Sciatic nerve (tissue), 2 donors: Measurements from ENCODE around the gene ADM2. TPM values are rescaled to one million over a fixed set of nuclear protein-coding genes. Genes with fewer than 3 reads are reported as not detected.
A peak's percentile ranks its signal among the peaks of the same experiment; 100 is the strongest.

Experiments
- ATAC-seq: fragments of 200-7000 bp; cut with Tn5 transposase; one replicate; pipeline ENCODE4 v1.9.1; 2020; ENCODE audit warnings: mild to moderate bottlenecking, moderate library complexity
- DNase-seq: peaks from one replicate; pipeline ENCODE4 v3.0.0-alpha.2; 2020; ENCODE audit warnings: low spot score
- intact Hi-C: fragments of 100-400 bp; cut with DNase I; formaldehyde crosslinking; loops from one replicate; pipeline ENCODE4 v1.14.2; 2022
- total RNA-seq: library from RNA; stranded (reverse); fragmentation: NEBNext Ultra II Directional; extraction: Animal tissue kit (Norgen Biotek cat#: 25700); gene quantifications from one replicate; pipeline ENCODE4 v1.2.1, GENCODE V29; 2021
- donor health status: DM: no; HTN: no; CAD: no.
- donor health status: DM: no; HTN: no; CAD: no.

The ADM2 gene
- total RNA-seq, 1 donor from 2014 or later = 0.09 TPM

- intact Hi-C loops = no loop called here
- no peak for ATAC-seq
- DNase-seq = no peak
These were observed 1.0 kb downstream of the ADM2 start for GRCh38 chr22:50482107-50483074.

DNA sequence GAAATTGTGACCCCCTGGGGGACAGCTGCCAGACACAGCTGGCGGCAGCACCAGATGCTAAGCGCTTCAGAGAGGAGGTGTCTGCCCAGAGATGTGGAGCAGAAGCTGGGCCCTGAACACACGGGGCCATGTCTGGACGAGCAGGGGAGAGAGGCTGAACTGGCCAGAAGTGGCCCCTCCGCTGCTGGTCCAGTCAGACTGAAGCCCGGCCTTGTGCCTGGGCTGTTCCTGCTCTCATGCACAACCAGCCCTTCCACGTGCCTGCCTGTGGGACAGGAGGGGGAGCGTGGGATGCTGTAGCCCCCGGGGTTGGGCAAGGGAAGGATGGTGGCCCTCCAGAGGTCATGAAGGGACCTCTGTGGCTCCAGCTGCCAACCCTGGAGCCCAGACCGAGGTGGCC lies 1.8 kb downstream of the ADM2 start:
- DNase-seq = no peak
- no peak for ATAC-seq
- intact Hi-C loops = no loop called here

DNA sequence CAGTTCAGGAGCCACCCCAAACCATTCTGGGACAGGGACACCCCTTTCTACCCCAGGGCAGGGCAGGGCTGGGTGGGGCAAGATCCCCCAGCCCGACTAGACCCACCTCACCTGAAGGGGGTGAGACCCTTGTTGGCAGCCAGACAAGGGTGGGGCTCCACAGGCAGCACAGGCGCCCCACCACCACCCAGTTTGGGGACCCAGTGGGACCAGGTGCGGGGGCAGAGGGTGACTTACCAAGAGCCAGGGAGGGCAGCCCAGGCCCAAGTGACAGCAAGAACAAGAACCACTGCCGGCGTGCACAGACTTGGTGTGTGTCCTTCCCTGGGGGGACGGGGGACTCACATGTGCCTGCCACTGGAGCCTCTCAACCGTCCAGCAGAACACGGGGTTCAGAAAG lies 2.2 kb downstream of the ADM2 start:
- intact Hi-C loops = no loop called here

GRCh38 chr22:50483977-50484853 lies 2.9 kb downstream of the ADM2 start:
- DNase-seq (no peak), ATAC-seq (no peak)
- intact Hi-C loops = no loop called here

More for the DNA sequence above, 2.2 kb downstream of the ADM2 start:
- DNase-seq (no peak), ATAC-seq (no peak)

DNA sequence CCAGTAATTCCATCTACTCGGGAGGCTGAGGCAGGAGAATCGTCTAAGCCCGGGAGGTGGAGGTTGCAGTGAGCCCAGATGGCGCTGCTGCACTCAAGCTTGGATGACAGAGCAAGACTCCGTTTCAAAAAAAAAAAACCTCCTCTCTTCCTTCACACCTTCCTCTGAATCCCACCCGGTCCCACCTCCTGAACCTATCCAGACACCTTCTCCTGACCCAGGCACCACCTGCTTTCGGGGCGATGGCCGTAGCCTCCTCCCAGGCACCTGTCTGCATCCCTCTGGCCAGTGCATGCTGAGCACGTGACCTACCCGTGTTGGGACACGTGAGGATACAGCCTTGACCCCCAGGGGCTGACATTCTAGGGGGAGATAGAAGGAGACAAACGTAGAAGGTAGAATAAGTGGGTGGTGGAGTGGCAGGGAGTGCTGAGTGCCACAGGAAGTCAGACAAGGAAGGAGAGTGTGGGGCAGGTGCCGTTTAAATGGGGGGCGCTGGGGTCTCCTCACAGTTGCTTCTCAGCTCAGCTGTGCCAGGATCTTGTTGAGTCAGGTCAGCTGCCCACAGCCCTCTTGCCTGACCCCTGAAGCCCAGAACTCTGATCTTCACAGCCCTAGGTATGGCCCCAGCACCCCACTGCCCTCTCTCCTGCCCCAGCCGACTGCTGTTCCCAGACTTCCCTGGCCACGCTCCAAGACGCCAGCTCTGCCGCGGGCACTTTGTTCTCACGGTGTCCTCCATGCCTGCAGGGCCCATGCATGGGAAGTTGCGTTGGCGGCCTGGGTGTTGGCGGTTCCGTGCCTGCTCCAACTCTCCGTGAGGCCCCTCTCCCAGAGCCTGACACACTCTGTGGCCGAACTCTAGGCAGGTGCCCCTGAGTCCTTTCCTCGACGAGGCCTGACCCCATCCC lies 4.1 kb downstream of the ADM2 start:
- ATAC-seq = no peak

GRCh38 chr22:50486561-50487289 lies 5.4 kb downstream of the ADM2 start, which contains the start of gene MIOX:
TSS of gene MIOX (plus strand) at chr22:50486859. CDS start at chr22:50486898, 39 bp downstream.
- intact Hi-C loops = no loop called here
- no peak for DNase-seq
- no peak for ATAC-seq

More for the DNA sequence above, 4.1 kb downstream of the ADM2 start:
- DNase-seq = no peak
- intact Hi-C loops = no loop called here

GRCh38 chr22:50487290-50488005 lies 6.1 kb downstream of the ADM2 start:
- intact Hi-C loops = no loop called here
- no peak for ATAC-seq
- DNase-seq = no peak

- DNase-seq = no peak
- intact Hi-C loops = no loop called here
- ATAC-seq = no peak
These were observed 6.8 kb downstream of the ADM2 start for GRCh38 chr22:50488006-50488677.

- DNase-seq (no peak), ATAC-seq (no peak)
- intact Hi-C loops = no loop called here
These were observed 7.5 kb downstream of the ADM2 start for GRCh38 chr22:50488886-50489285.

DNA sequence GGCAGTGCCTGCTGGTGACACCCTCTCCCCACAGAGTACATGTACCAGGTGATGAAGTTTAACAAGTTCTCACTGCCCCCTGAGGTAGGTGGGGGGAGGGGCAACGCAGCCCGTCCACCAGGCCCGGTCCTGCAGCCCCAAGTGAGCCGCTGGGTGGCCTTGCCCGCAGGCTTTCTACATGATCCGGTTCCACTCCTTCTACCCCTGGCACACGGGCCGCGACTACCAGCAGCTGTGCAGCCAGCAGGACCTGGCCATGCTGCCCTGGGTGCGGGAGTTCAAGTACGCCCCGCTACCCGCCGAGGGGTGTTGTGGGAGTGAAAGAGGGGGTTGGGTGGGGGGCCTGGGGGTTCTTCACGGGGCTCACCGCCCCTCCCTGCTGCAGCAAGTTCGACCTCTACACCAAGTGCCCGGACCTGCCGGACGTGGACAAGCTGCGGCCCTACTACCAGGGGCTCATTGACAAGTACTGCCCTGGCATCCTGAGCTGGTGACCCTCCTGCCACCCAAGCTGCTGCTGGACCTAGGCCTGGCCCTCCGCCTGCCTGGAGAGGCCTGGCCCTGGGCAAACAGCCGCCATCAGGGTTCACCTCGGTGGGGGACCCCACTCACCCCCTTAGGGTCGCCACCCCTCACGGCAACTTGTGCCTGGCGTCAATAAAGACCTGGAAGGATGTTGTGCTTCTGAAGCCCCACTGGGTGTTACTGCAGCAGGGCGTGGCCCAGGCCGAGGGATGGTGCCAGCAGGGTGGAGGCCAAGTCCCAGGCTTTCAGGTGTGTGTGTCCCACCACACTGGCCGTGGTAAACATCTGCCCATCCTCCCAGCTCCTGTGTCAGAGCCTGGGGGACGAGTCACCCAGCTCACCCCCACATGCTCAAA lies 8.3 kb downstream of the ADM2 start:
- intact Hi-C loops = no loop called here
- DNase-seq (no peak), ATAC-seq (no peak)

- peak; percentile 38 for ATAC-seq
- DNase-seq = no peak
- intact Hi-C loops = no loop called here
These were observed 9.4 kb downstream of the ADM2 start for GRCh38 chr22:50490531-50491308.

DNA sequence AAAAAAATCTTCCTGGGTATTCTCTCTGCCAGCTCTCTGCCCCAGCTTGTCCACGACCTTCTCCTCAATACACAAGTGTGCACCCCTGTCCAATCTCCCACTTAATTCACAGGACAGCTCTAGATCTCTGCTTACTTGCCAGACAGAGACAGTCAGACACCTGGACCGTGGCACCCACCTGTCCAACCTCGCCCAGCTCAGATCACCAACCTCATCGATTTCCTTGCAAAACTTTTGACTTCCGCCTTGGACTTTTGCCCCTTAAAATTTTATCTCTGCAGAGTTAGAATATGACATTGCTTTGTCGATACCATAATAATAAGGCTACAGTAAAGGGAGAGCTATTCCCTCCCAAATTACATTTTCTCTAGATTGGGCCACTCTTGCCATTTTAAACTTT lies 15.8 kb downstream of the ADM2 start:
- DNase-seq (no peak), ATAC-seq (no peak)
- intact Hi-C loops = no loop called here

- ATAC-seq (peak; percentile 79), DNase-seq (no peak)
- intact Hi-C loops = no loop called here
These were observed 17.1 kb downstream of the ADM2 start for GRCh38 chr22:50498322-50498890.

DNA sequence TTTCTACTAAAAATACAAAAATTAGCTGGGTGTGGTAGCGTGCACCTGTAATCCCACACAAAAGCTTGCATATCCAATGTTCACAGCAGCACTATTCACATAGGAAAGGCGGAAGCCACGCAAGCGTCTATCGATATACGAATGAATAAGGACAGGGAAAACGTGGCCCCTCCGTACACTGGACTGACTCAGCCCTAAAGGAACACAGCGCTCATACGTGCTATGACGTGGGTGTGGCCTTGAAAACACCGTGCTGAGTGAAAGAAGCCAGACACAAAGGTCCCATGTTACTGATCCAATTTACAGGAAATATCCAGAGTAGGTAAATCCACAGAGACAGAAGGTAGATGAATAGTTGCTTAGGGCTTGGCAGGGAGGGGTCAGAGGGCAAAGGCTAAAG lies 19.1 kb downstream of the ADM2 start:
- intact Hi-C loops = loop anchor here (10.0 kb wide), 1 partner anchor 256 kb away; the partner anchor contains the start of gene TUBGCP6
- ATAC-seq = no peak
- no peak for DNase-seq

- no peak for ATAC-seq
- DNase-seq = no peak
- intact Hi-C loops = loop anchor here (10.0 kb wide), 1 partner anchor 257 kb away; the partner anchor contains the start of gene TUBGCP6
These were observed 20.8 kb downstream of the ADM2 start for GRCh38 chr22:50502096-50502495.
